ENCODE data around the gene CELF4.

GRCh38 chr18:37481072-37481471 lies 84.5 kb downstream of the CELF4 start:
- TF ChIP-seq CTCF (conservative IDR thresholded peaks at IDR 0.05 in 1 of 2, IDR thresholded peaks at IDR 0.05 in 1 of 2; ENCODE audit: low read depth in 1 of 2, low read length in 2 of 2) = no peak
- no peak for TF ChIP-seq EZH2 (IDR thresholded peaks at IDR 0.05; ENCODE audit: low read length, missing control alignments)
